Activated T-helper 1 cell treated with anti-CD3 and anti-CD28 coated beads, Interleukin-12 subunit alpha, Interleukin-12 subunit beta, Interleukin-2, Interleukin-4 antibody, amounts not matched to agents 30 ng/mL and 10 ng/mL and 1 ng/mL, durations not matched to agents 14 hours and 24 hours and 36 hours (primary cell): ENCODE results near the gene TBC1D3E. TPM values are rescaled to one million over a fixed set of nuclear protein-coding genes. Genes with fewer than 3 reads are reported as not detected.
"Not testable (repeated sequence)": the region's sequence is repeated elsewhere in the genome, so short reads cannot be mapped to it uniquely, and the experiment has no call there.

Experiments
- DNase-seq: peaks from one replicate; pipeline ENCODE4 v3.0.0; 2021; ENCODE audit warnings: low spot score
- H3K27ac Mint-ChIP-seq: one replicate; pipeline ENCODE4 v1.8.0; 2021; ENCODE audit warnings: mild to moderate bottlenecking, mixed read lengths
- H3K27me3 Mint-ChIP-seq: one replicate; pipeline ENCODE4 v1.8.0; 2022; ENCODE audit warnings: mild to moderate bottlenecking, moderate library complexity, mixed read lengths; ENCODE audit not compliant: insufficient read depth
- H3K36me3 Mint-ChIP-seq: one replicate; pipeline ENCODE4 v1.8.0; 2021; ENCODE audit warnings: low read depth, mixed read lengths
- H3K4me1 Mint-ChIP-seq: one replicate; pipeline ENCODE4 v1.8.0; 2021; ENCODE audit warnings: low read depth, mixed read lengths
- H3K4me3 Mint-ChIP-seq: one replicate; pipeline ENCODE4 v1.8.0; 2021; ENCODE audit warnings: mild to moderate bottlenecking, moderate library complexity, mixed read lengths
- H3K9me3 Mint-ChIP-seq: one replicate; pipeline ENCODE4 v1.8.0; 2021; ENCODE audit warnings: mixed read lengths
- intact Hi-C: fragments of 100-400 bp; cut with micrococcal nuclease; formaldehyde crosslinking; loops from one replicate; pipeline ENCODE4 v1.15.1; 2024
- total RNA-seq: library from RNA; stranded (reverse); gene quantifications from 2 replicates; pipeline ENCODE4 v1.2.3, GENCODE V29; 2022

TBC1D3E gene
- not detected in 2 replicates for total RNA-seq

DNA sequence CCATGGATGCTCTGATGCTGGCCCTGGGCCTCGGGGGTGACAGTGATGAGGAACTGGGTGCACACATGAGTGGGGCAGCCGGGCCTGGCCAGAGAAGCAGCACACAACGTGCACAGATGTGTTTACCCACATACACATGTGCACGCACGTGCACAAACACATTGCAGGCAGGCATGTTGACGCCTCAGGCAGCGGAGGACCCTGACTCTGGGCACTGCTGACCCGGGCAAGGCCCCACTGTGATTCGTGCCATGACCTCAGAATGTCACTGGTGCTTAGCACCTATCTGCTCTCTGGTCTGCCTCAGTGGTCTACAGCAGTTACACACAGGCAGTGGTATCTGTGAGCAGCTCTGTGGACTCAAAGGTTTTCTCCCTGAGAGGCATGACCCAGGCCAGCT lies at the start of gene TBC1D3E:
TSS of gene TBC1D3E (plus strand) at position 301 of the 400 bp plus-strand sequence. CDS start 1,545 bp downstream, outside the sequence.
- H3K27me3 Mint-ChIP-seq, H3K27ac Mint-ChIP-seq, DNase-seq, H3K9me3 Mint-ChIP-seq, H3K36me3 Mint-ChIP-seq, H3K4me1 Mint-ChIP-seq, intact Hi-C loops, H3K4me3 Mint-ChIP-seq: not testable (repeated sequence)

DNA sequence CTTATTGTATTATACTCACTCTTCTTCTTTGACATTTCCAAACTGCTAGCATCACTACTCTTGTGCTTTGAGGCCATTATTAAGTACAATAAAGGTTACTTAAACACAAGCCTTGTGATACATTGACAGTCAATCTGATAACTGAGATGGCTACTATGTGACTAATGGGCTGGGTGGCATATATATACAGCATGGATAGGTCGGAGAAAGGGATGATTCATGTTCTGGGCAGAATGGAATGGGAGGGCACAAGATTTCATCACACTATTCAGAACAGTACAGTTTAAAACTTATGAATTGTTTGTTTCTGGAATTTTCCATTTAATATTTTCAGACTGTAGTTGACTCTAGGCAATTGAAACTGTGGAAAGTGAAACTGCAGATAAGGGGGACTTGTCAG lies 40.4 kb upstream of the TBC1D3E start:
- DNase-seq, H3K4me1 Mint-ChIP-seq, H3K4me3 Mint-ChIP-seq, intact Hi-C loops, H3K9me3 Mint-ChIP-seq, H3K27ac Mint-ChIP-seq, H3K27me3 Mint-ChIP-seq, H3K36me3 Mint-ChIP-seq: not testable (repeated sequence)

DNA sequence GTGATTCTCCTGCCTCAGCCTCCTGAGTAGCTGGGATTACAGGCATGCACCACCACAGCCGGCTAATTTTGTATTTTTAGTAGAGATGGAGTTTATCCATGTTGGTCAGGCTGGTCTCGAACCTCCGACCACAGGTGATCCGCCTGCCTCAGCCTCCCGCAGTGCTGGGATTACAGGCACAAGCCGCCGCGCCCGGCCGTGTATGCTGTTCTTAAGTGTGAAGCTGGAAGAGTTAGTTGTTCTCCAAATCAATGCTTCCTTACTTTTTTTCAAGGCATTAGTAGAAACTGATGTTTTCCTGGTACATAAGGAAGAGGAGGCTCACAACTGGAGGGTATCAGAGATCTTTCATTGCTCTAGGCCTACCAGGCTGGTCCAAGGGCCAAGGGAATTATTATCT lies 39.6 kb upstream of the TBC1D3E start:
- H3K36me3 Mint-ChIP-seq, H3K27me3 Mint-ChIP-seq, H3K27ac Mint-ChIP-seq, DNase-seq, H3K4me3 Mint-ChIP-seq, H3K9me3 Mint-ChIP-seq, intact Hi-C loops, H3K4me1 Mint-ChIP-seq: not testable (repeated sequence)

DNA sequence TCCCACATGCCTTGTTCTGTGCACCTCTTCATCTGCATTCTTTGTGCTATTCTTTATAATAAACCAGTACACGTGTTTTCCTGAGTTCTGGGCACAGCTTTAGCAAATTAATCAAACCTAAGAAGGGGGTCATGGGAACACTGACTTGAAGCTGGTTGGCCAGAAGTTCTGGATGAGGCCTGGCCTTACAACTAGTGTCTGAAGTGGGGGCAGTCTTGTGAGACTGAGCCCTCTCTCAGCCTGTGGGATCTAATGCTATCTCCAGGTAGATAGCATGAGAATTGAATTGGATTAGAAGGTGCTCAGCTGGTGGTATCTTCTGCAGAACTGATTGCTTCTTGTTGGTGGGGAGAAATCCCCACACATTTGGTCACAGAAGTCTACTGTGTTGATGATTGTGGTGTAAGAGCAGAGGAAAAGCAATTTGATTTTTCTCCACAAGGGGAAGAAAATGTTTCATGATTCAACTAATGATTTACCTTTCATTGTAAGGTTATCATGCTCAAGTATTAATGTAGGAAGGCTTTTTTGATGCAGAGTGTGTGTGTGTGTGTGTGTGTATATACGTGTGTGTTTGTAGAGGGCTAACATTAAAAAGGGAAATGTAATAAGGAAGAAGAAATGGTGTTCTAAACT lies 33.6 kb upstream of the TBC1D3E start:
- H3K9me3 Mint-ChIP-seq, H3K27me3 Mint-ChIP-seq, H3K27ac Mint-ChIP-seq, H3K4me1 Mint-ChIP-seq, DNase-seq, H3K4me3 Mint-ChIP-seq, intact Hi-C loops, H3K36me3 Mint-ChIP-seq: not testable (repeated sequence)

DNA sequence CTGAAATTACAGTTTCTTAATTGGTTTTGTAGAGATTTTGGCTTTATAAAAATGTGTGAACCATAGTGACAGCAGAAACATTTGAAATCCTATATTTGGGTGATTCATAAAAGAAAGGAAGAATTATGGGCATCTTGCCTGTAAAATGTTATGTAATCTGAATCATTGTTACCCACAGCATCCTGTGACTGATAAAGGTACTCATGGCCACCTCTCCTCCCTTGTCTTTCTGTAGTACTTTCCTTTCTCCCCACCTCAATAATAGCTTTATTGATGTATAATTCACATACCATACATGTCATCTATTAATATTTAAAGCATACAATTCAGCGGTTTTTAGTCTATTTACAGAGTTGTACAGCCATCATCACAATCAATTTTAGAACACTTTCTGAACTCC lies 28.5 kb upstream of the TBC1D3E start:
- H3K4me1 Mint-ChIP-seq, DNase-seq, H3K9me3 Mint-ChIP-seq, H3K27ac Mint-ChIP-seq, H3K36me3 Mint-ChIP-seq, intact Hi-C loops, H3K4me3 Mint-ChIP-seq, H3K27me3 Mint-ChIP-seq: not testable (repeated sequence)

DNA sequence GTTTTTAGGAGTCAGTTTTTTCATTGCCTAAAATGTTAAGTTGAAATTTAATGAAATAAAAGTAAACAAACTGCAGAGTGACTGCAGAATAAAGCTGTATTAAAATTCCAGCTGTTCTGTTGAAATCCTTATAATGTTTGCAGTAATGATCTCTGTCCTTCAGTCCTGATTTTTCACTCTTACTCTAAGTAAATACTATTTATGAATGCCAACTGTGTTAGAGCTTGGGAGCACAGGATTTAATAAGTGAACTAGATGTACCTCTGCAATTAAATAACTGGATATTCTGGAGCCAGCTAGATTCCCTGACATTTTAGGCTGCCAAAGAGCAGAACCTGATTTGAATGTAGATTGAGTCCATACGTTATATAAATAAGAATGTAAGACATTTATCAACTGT lies 7.9 kb upstream of the TBC1D3E start:
- H3K36me3 Mint-ChIP-seq, DNase-seq, H3K9me3 Mint-ChIP-seq, H3K27me3 Mint-ChIP-seq, H3K4me3 Mint-ChIP-seq, intact Hi-C loops, H3K4me1 Mint-ChIP-seq, H3K27ac Mint-ChIP-seq: not testable (repeated sequence)

DNA sequence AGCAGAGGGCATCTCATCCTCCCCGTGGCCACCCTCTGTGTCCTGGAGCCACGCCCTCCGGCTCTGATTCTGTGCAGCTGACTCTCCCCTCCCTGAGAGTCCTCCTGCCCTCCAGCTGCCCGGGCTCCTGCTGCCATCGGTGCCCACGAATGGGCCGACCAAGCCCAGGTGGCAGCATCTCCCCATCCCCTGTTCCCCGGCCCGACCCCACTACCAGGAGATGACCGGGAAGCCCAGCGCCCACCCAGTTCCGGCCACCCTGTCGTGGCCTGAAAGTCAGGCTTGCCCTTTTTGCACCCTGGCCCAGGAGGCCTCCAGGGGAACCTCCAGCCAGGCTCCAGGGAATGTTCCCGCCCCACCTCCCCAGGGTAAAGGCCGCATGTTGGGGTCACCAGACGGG lies 7.1 kb downstream of the TBC1D3E start:
- H3K9me3 Mint-ChIP-seq, intact Hi-C loops, H3K4me1 Mint-ChIP-seq, H3K27ac Mint-ChIP-seq, H3K4me3 Mint-ChIP-seq, H3K27me3 Mint-ChIP-seq, H3K36me3 Mint-ChIP-seq, DNase-seq: not testable (repeated sequence)

Other genes with a start within 250 kb of the TBC1D3E start
- gene TBC1D3K, start 203.5 kb upstream of the TBC1D3E start, total RNA-seq: not detected in 2 replicates
- 17.9 and 19.8 TPM in 2 replicates for gene TBC1D3L, start 138.9 kb upstream of the TBC1D3E start, total RNA-seq
- gene TBC1D3D, start 124.0 kb upstream of the TBC1D3E start, total RNA-seq: 0.23 and 0.69 TPM in 2 replicates
- gene TBC1D3C, start 59.3 kb upstream of the TBC1D3E start, total RNA-seq: 0.20 TPM in 1 of 2 replicates, not detected in the other
- gene TBC1D3, start 64.6 kb downstream of the TBC1D3E start, total RNA-seq: not detected in 2 replicates
- 41.8 and 43.1 TPM in 2 replicates for gene MRPL45, start 169.2 kb downstream of the TBC1D3E start, total RNA-seq
- 0.03 TPM in 1 of 2 replicates, not detected in the other for gene GPR179, start 216.0 kb downstream of the TBC1D3E start, total RNA-seq
- 30.4 and 32.3 TPM in 2 replicates for gene SOCS7, start 223.9 kb downstream of the TBC1D3E start, total RNA-seq